ENCODE results near the gene BACE1-AS.

The BACE1-AS gene

DNA sequence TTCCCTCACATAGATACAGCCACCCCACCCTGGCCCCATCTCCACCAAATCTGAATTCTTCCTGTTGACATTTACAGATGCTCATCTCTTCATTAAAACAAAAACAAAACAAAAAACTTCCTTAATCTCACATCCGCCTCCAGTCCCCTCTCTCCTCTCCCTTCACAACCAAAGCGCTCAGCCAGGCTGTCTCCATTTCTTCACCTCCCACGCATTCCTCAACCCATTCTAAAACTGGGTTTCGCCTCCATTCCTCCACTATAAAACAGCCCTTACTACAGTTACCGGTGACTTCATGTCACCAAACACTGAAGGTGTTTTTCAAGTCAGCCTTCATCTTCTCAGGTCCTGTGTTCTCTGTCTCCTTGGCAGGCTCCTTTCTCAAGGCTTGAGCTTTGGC is 9.6 kb downstream of the BACE1-AS start:
- H3K27ac ChIP-seq = no peak overlapping the region
- TF ChIP-seq, protein P1, sequence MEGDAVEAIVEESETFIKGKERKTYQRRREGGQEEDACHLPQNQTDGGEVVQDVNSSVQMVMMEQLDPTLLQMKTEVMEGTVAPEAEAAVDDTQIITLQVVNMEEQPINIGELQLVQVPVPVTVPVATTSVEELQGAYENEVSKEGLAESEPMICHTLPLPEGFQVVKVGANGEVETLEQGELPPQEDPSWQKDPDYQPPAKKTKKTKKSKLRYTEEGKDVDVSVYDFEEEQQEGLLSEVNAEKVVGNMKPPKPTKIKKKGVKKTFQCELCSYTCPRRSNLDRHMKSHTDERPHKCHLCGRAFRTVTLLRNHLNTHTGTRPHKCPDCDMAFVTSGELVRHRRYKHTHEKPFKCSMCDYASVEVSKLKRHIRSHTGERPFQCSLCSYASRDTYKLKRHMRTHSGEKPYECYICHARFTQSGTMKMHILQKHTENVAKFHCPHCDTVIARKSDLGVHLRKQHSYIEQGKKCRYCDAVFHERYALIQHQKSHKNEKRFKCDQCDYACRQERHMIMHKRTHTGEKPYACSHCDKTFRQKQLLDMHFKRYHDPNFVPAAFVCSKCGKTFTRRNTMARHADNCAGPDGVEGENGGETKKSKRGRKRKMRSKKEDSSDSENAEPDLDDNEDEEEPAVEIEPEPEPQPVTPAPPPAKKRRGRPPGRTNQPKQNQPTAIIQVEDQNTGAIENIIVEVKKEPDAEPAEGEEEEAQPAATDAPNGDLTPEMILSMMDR (IDR thresholded peaks at IDR 0.05) = no peak
- no peak for TF ChIP-seq ZFX (IDR thresholded peaks at IDR 0.05; ENCODE audit: borderline replicate concordance)

DNA sequence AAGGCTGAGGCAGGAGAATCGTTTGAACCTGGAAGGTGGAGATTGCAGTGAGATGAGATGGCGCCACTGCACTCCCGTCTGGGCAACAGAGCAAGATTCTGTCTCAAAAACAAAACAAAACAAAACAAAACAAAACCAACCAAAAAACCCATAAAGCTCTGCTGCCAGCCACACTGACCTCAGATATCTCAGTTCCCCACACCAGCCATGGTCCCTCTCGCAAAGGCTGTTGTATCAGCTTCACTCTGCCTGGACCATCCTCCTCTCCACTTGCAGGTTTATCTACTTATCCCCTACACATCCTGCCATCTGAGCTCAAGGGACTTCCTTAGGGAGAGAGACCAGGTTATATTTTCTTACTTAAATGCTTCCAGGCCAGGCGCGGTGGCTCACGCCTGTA is 11.1 kb downstream of the BACE1-AS start:
- no peak overlapping the region for H3K27ac ChIP-seq
- TF ChIP-seq ZFX (IDR thresholded peaks at IDR 0.05; ENCODE audit: borderline replicate concordance) = no peak
- TF ChIP-seq, protein P1 (IDR thresholded peaks at IDR 0.05) = no peak

DNA sequence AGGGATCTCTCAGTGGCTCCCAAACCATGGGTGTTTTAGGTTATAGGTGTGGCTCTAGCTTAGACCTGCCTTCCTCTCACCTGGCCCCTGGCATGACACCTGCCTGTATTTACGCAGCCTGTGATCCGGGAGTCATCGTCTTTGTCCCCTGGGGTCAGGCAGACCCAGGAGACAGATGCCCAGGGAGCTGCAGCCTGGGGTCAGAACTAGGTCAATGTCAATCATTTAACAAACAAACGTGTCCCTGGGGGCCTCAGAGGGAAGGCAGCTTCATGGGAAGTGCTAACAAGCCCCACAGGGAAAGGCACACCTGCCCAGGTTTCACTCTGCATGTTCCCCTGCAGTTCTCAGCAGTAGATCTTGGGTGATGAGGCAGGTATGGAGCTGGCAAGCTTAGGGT is 12.0 kb downstream of the BACE1-AS start:
- no peak overlapping the region for H3K27ac ChIP-seq
- TF ChIP-seq ZFX (IDR thresholded peaks at IDR 0.05; ENCODE audit: borderline replicate concordance) = no peak
- TF ChIP-seq, protein P1 (IDR thresholded peaks at IDR 0.05) = no peak

DNA sequence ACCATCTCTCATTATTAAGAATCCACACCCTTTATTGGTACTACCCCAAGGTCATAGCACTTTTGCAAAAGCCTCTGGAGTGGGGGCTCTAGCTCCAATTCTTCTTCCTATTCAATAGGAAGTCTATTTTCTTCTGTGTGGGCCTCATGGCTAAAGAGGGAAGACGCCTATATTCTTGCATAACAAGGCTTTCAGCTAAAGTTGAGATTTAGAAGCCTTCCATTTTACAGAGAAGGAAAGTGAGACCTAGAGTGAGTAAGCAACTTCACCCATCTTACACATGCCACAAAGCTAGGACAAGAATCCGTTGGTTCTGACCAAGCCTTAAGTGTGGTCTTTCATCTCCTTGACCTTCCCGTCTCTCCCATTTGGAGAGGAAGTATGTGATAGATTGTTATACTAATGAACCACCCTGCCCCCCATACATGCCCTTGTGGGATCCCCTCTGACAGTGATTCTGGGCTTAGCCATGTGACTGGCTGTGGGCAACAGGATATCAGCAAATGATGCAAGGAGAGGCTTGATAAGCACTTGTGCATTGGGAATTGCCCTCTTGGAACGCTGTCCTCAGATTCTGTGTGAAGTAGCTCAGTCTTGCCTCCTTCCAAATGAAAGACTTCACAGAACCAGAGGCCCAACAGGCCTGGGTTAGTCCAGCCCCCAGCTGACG is 12.6 kb downstream of the BACE1-AS start:
- TF ChIP-seq, protein P1 (IDR thresholded peaks at IDR 0.05) = no peak
- no peak for TF ChIP-seq ZFX (IDR thresholded peaks at IDR 0.05; ENCODE audit: borderline replicate concordance)
- no peak overlapping the region for H3K27ac ChIP-seq

DNA sequence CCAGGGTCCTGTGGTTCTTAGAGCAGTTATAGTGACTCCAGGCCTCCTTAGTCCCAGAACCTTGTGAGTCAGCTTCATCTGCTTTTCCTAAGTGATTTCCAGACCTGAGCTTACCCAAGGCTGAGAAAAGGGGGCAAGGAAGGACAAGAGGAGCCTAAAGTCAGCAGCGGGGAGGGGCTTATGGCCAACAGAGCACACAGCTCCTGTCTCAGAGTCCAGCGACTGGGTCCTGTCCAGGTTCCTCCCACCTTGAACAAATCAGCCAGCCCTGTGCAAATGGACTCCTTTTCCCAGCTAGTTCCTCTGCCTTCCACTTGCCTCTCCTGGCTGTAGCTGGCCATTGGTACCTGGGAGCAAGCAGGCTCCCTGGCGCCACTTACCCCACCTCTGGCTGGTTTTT is 14.0 kb downstream of the BACE1-AS start:
- no peak overlapping the region for H3K27ac ChIP-seq
- TF ChIP-seq, protein P1 (IDR thresholded peaks at IDR 0.05) = no peak
- no peak for TF ChIP-seq ZFX (IDR thresholded peaks at IDR 0.05; ENCODE audit: borderline replicate concordance)

DNA sequence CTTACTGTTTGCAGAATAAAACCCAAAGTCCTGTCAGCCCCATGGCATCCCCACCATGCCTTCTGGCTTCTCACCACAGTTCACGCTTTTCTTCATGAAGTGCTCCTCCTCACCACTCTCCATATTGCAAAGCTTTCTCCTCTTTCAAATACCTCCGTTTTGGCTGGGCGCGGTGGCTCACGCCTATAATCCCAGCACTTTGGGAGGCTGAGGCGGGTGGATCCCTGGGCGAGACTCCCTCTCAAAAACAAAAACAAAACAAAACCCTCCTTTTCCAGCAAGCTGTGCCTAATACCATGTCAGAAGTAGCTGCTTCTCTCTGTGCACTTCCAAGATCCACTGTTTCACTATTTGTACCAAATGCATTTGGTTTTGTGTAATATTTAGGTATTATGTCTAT is 18.2 kb downstream of the BACE1-AS start:
- no peak overlapping the region for H3K27ac ChIP-seq
- TF ChIP-seq ZFX (IDR thresholded peaks at IDR 0.05; ENCODE audit: borderline replicate concordance) = no peak
- TF ChIP-seq, protein P1 (IDR thresholded peaks at IDR 0.05) = no peak

DNA sequence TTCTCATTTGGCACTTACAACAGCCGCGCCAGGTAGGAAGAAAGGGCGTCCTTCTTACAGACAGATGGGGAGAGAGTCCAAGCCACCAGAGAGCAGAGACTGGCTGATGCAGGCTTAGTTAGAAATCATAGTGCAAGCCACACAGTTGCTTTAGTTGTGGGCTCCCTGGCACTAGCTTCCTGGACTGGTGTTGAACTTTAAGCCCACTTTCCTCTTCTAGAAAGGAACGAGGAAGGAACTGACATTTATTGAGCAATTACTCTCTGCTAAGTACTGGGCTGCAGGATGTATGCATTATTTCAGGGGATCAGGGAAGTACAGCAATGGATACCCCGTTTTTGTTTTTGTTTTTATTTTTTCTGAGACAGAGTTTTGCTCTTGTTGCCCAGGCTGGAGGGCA is 21.9 kb downstream of the BACE1-AS start:
- H3K27ac ChIP-seq = no peak overlapping the region
- TF ChIP-seq ZFX (IDR thresholded peaks at IDR 0.05; ENCODE audit: borderline replicate concordance) = no peak
- TF ChIP-seq, protein P1 (IDR thresholded peaks at IDR 0.05) = no peak
